GM12878 (cell line): Measurements from ENCODE around the gene RALB.

ENCODE experiments used
- CTCF ChIP-seq, 3 experiments: IDR thresholded peaks in 2 of 3; conservative IDR thresholded peaks in 1 of 3; 2 replicates each; pipeline ENCODE4 v1.5.1; 2011; ENCODE audit warnings: low read depth in 3 of 3, low read length in 3 of 3, mild to moderate bottlenecking in 3 of 3, control low read depth in 2 of 3, moderate library complexity in 2 of 3, inconsistent platforms in 1 of 3, mixed read lengths in 1 of 3; ENCODE audit not compliant: control insufficient read depth in 2 of 3, insufficient read depth in 1 of 3; ENCODE audit errors: extremely low read depth in 1 of 3
- PAX5 ChIP-seq: IDR thresholded peaks from 2 replicates; pipeline ENCODE4 v1.6.1; 2011; ENCODE audit warnings: low read depth, low read length, borderline replicate concordance
- PBX3 ChIP-seq: IDR thresholded peaks from 2 replicates; pipeline ENCODE4 v1.6.1; 2011; ENCODE audit warnings: mild to moderate bottlenecking, low read depth, low read length, moderate library complexity; ENCODE audit not compliant: insufficient replicate concordance
- TF ChIP-seq, protein P1 (sequence below): IDR thresholded peaks from 2 replicates; pipeline ENCODE4 v1.6.1; 2012; ENCODE audit warnings: low read depth, low read length, improper control_type of control experiment
- TF ChIP-seq, protein P2 (sequence below): IDR thresholded peaks from 2 replicates; pipeline ENCODE4 v1.6.1; 2011; ENCODE audit warnings: low read depth, low read length, improper control_type of control experiment, borderline replicate concordance

DNA sequence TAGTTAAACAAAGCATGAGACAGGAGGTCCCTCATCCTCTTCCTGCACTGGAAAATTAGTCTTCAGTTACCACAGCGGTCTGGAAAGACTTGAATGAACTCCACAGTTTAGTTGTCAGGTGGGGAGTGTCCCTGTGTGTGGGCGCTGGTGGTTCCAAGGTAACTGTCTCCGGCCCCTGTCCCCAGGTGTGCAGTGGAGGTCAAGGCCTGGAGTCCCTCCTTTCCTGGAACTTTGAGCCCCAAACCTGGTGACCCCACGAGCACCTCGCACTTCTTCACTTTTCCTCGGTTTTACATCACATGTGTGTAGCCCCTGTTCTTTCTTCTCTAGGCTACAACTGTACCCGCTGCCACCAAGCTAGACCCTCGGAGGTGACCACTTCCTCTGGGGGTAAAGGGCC lies 65.3 kb downstream of the RALB start:
- TF ChIP-seq PAX5 (no peak), CTCF (IDR thresholded peaks at IDR 0.05 in 2 of 3, conservative IDR thresholded peaks at IDR 0.05 in 1 of 3; ENCODE audit: control insufficient read depth in 2 of 3, extremely low read depth in 1 of 3, insufficient read depth in 1 of 3, low read depth in 3 of 3, low read length in 3 of 3) (no peak), PBX3 (no peak)
- TF ChIP-seq, protein P1, sequence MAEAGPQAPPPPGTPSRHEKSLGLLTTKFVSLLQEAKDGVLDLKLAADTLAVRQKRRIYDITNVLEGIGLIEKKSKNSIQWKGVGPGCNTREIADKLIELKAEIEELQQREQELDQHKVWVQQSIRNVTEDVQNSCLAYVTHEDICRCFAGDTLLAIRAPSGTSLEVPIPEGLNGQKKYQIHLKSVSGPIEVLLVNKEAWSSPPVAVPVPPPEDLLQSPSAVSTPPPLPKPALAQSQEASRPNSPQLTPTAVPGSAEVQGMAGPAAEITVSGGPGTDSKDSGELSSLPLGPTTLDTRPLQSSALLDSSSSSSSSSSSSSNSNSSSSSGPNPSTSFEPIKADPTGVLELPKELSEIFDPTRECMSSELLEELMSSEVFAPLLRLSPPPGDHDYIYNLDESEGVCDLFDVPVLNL: no peak
- TF ChIP-seq, protein P2, sequence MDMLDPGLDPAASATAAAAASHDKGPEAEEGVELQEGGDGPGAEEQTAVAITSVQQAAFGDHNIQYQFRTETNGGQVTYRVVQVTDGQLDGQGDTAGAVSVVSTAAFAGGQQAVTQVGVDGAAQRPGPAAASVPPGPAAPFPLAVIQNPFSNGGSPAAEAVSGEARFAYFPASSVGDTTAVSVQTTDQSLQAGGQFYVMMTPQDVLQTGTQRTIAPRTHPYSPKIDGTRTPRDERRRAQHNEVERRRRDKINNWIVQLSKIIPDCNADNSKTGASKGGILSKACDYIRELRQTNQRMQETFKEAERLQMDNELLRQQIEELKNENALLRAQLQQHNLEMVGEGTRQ: no peak
